OCI-LY3 (cell line): ENCODE data around the gene CCKAR.

ENCODE experiments used
- H2AFZ ChIP-seq: fragments of 200-600, 300-600 bp; shearing (Covaris generic); 2 replicates; pipeline ENCODE4 v1.6.0; 2014; ENCODE audit warnings: antibody characterized with exemption, low read depth, low read length
- H3K27ac ChIP-seq: fragments of 200-600, 300-600 bp; sonication (generic); 2 replicates; pipeline ENCODE4 v1.5.1; 2014; ENCODE audit warnings: mild to moderate bottlenecking, low read length, moderate library complexity, mixed read lengths
- H3K27me3 ChIP-seq: fragments of 200-600, 300-600 bp; sonication (generic); 2 replicates; pipeline ENCODE4 v1.6.1; 2014; ENCODE audit warnings: low read depth, low read length, mixed read lengths
- H3K36me3 ChIP-seq: fragments of 200-600, 300-600 bp; sonication (generic); replicated peaks from 2 replicates; pipeline ENCODE3; 2014; ENCODE audit warnings: low read depth, low read length, mixed read lengths
- H3K4me1 ChIP-seq: fragments of 300-600, 200-600 bp; sonication (generic); 2 replicates; pipeline ENCODE4 v1.6.1; 2014; ENCODE audit warnings: low read length, mixed read lengths
- H3K4me2 ChIP-seq: fragments of 200-600, 300-600 bp; sonication (generic); 2 replicates; pipeline ENCODE4 v1.6.1; 2014; ENCODE audit warnings: low read length, mixed read lengths
- H3K4me3 ChIP-seq: fragments of 300-600, 200-600 bp; sonication (generic); 2 replicates; pipeline ENCODE4 v1.5.1; 2014; ENCODE audit warnings: antibody characterized with exemption, mild to moderate bottlenecking, low read length, moderate library complexity
- H3K79me2 ChIP-seq: fragments of 300-600, 200-600 bp; shearing (Covaris generic); 2 replicates; pipeline ENCODE4 v1.6.1; 2014; ENCODE audit warnings: mild to moderate bottlenecking, low read length, mixed read lengths
- H3K9ac ChIP-seq: fragments of 300-600, 200-600 bp; shearing (Covaris generic); 2 replicates; pipeline ENCODE4 v1.6.0; 2014; ENCODE audit warnings: mild to moderate bottlenecking, low read length, moderate library complexity
- H3K9me3 ChIP-seq: fragments of 200-600, 300-600 bp; shearing (Covaris generic); 2 replicates; pipeline ENCODE4 v1.6.1; 2014; ENCODE audit warnings: low read length, mixed read lengths; ENCODE audit not compliant: insufficient read depth
- H4K20me1 ChIP-seq: fragments of 200-600, 300-600 bp; sonication (generic); 2 replicates; pipeline ENCODE4 v1.6.1; 2016; ENCODE audit warnings: low read length, mixed read lengths; ENCODE audit not compliant: insufficient read depth
- CTCF ChIP-seq: fragments of 200-600, 300-600 bp; sonication (generic); IDR thresholded peaks from 2 replicates; pipeline ENCODE4 v1.5.1; 2014; ENCODE audit warnings: antibody characterized with exemption, low read length, low read depth
- EZH2phosphoT487 ChIP-seq: fragments of 200-600 bp; shearing (Covaris generic); IDR thresholded peaks from 2 replicates; pipeline ENCODE4 v1.6.1; 2018; ENCODE audit warnings: antibody characterized with exemption, mixed run types, low read depth

CCKAR gene

GRCh38 chr4:26474551-26474950 is 15.7 kb downstream of the CCKAR start:
- Histone ChIP-seq H3K4me3 (no peak overlapping the region), H3K4me2 (no peak overlapping the region), H3K9ac (no peak overlapping the region), H3K4me1 (no peaks in the 10 kb centered on the region), H3K9me3 (no peaks in the 10 kb centered on the region), H3K27ac (no peak overlapping the region), H2AFZ (no peak overlapping the region), H3K36me3 (no peaks in the 10 kb centered on the region), H4K20me1 (no peaks in the 10 kb centered on the region), H3K79me2 (no peaks in the 10 kb centered on the region), H3K27me3 (peaks cover 4% of the 10 kb centered on the region; the same call in 1 of the 2 replicates)
- no peak for TF ChIP-seq CTCF
- no peak for TF ChIP-seq EZH2phosphoT487

DNA sequence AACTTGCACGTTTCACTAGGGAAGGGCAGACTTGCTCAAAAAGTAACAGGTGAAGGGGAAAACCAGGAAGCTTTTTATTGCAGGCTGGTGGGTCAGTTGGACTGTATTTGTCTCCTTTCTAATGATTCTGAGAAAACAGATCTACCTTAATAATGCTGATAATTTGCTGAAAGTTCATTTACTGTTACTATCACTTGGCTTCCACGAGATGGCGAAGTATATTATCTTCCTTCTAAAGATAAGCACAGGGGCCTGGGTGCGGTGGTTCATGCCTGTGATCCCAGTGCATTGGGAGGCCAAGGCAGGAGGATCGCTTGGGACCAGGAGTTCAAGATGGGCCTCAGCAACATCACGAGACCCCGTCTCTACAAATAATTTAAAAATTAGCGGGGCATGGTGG is 16.4 kb downstream of the CCKAR start:
- no peak for TF ChIP-seq EZH2phosphoT487
- TF ChIP-seq CTCF = no peak; the same call in 1 of the 2 replicates
- no peaks in the 10 kb centered on the region for H3K4me1 ChIP-seq
- no peaks in the 10 kb centered on the region for H4K20me1 ChIP-seq
- H3K36me3 ChIP-seq = no peaks in the 10 kb centered on the region
- H3K9ac ChIP-seq = no peak overlapping the region
- no peak overlapping the region for H3K4me2 ChIP-seq
- no peaks in the 10 kb centered on the region for H3K9me3 ChIP-seq
- no peaks in the 10 kb centered on the region for H3K79me2 ChIP-seq
- H3K27ac ChIP-seq = no peak overlapping the region
- peaks cover 4% of the 10 kb centered on the region; the same call in 1 of the 2 replicates for H3K27me3 ChIP-seq
- H2AFZ ChIP-seq = no peak overlapping the region
- no peak overlapping the region for H3K4me3 ChIP-seq

GRCh38 chr4:26471890-26472289 is 18.4 kb downstream of the CCKAR start:
- H3K9me3 ChIP-seq = no peaks in the 10 kb centered on the region
- no peak overlapping the region for H3K4me2 ChIP-seq
- TF ChIP-seq CTCF = no peak
- TF ChIP-seq EZH2phosphoT487 = no peak
- H2AFZ ChIP-seq = no peak overlapping the region
- H3K79me2 ChIP-seq = no peaks in the 10 kb centered on the region
- H3K36me3 ChIP-seq = no peaks in the 10 kb centered on the region
- H3K4me1 ChIP-seq = no peaks in the 10 kb centered on the region
- no peak overlapping the region for H3K27ac ChIP-seq
- H4K20me1 ChIP-seq = no peaks in the 10 kb centered on the region
- H3K9ac ChIP-seq = no peak overlapping the region
- no peak overlapping the region for H3K4me3 ChIP-seq
- H3K27me3 ChIP-seq = peaks cover 4% of the 10 kb centered on the region; the same call in 1 of the 2 replicates

DNA sequence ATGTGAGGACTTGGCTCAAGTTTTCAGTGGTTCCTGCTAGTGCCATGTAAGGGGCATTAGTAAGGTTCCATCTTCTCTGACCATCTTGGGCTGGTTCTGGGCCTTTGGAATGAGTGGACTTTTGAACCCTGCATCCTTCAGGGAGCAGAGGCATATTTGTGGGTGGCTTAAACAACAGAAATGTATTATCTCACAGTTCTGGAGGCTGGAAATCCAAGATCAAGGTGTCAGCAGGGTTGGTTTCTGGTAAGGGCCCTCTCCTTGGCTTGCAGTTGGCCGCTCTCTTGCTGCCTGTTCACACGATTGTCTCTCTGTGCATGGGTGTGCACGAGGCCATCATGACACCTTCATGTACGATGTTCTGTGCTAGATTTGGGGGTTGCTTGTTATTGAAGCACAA is 21.3 kb downstream of the CCKAR start:
- Histone ChIP-seq H4K20me1 (no peaks in the 10 kb centered on the region), H3K4me3 (no peak overlapping the region), H3K4me2 (no peak overlapping the region), H3K9me3 (no peaks in the 10 kb centered on the region), H2AFZ (no peak overlapping the region), H3K36me3 (no peaks in the 10 kb centered on the region), H3K27me3 (peaks cover 15% of the 10 kb centered on the region), H3K9ac (no peak overlapping the region), H3K27ac (no peak overlapping the region), H3K79me2 (no peaks in the 10 kb centered on the region), H3K4me1 (no peaks in the 10 kb centered on the region)
- TF ChIP-seq CTCF = no peak
- TF ChIP-seq EZH2phosphoT487 = no peak
